CD14-positive monocyte (primary cell): ENCODE data around the gene PAN3. TPM values are rescaled to one million over a fixed set of nuclear protein-coding genes. Genes with fewer than 3 reads are reported as not detected.

Experiments used
- DNase-seq, 3 donors: peaks; one replicate each; pipeline ENCODE4 v3.0.0-alpha.2; 2011 to 2022
- H2AFZ ChIP-seq: 2 replicates; pipeline ENCODE4 v1.6.0; 2012; ENCODE audit warnings: mild to moderate bottlenecking, low read depth, low read length, inconsistent platforms; ENCODE audit not compliant: insufficient read depth, poor library complexity, severe bottlenecking
- H3K27ac ChIP-seq, 2 donors: 1 replicate in 1 of 2; 2 replicates in 1 of 2; pipeline ENCODE4 v1.5.1; 2012 to 2013; ENCODE audit warnings: low read length in 2 of 2, control low read depth in 1 of 2, inconsistent platforms in 1 of 2, low read depth in 1 of 2, mild to moderate bottlenecking in 1 of 2
- H3K27me3 ChIP-seq, 2 donors: one replicate each; pipeline versions ENCODE4 v1.6.0 to v1.6.1; 2011 to 2013; ENCODE audit warnings: low read length in 2 of 2; ENCODE audit not compliant: control insufficient read depth in 2 of 2, insufficient read depth in 2 of 2
- H3K36me3 ChIP-seq, 2 donors: replicated peaks in 1 of 2; 1 replicate in 1 of 2; 2 replicates in 1 of 2; pipeline versions ENCODE4 v1.5.1 to v1.6.1; 2012 to 2013; ENCODE audit warnings: low read length in 2 of 2, control low read depth in 1 of 2, inconsistent platforms in 1 of 2, mild to moderate bottlenecking in 1 of 2; ENCODE audit not compliant: insufficient read depth in 2 of 2, control insufficient read depth in 1 of 2
- H3K4me1 ChIP-seq, 2 donors: 1 replicate in 1 of 2; 2 replicates in 1 of 2; pipeline versions ENCODE4 v1.5.1 to v1.6.1; 2012 to 2013; ENCODE audit warnings: low read length in 2 of 2, control low read depth in 1 of 2, inconsistent platforms in 1 of 2, mild to moderate bottlenecking in 1 of 2, moderate library complexity in 1 of 2; ENCODE audit not compliant: insufficient read depth in 2 of 2, control insufficient read depth in 1 of 2
- H3K4me2 ChIP-seq: replicated peaks from 2 replicates; pipeline ENCODE3; 2012; ENCODE audit warnings: low read length, moderate library complexity, mild to moderate bottlenecking; ENCODE audit not compliant: poor library complexity, severe bottlenecking; ENCODE audit errors: extremely low read depth
- H3K4me3 ChIP-seq, 3 experiments: fragments of 200-600 bp in 1 of 3; sonication (generic) in 1 of 3; replicated peaks in 1 of 3; 1 replicate in 2 of 3; 2 replicates in 1 of 3; pipeline ENCODE4 v1.5.1; 2011 to 2013; ENCODE audit warnings: low read length in 3 of 3, mild to moderate bottlenecking in 3 of 3, control low read depth in 2 of 3, low read depth in 2 of 3, inconsistent platforms in 1 of 3, moderate library complexity in 1 of 3
- H3K79me2 ChIP-seq: 2 replicates; pipeline ENCODE4 v1.6.0; 2012; ENCODE audit warnings: mild to moderate bottlenecking, control low read depth, inconsistent platforms, low read length, moderate library complexity; ENCODE audit not compliant: insufficient read depth
- H3K9ac ChIP-seq: 2 replicates; pipeline ENCODE4 v1.6.0; 2017; ENCODE audit warnings: low read length, mild to moderate bottlenecking; ENCODE audit not compliant: insufficient read depth, poor library complexity, severe bottlenecking
- H3K9me3 ChIP-seq, 2 donors: replicated peaks in 1 of 2; 1 replicate in 1 of 2; 2 replicates in 1 of 2; pipeline versions ENCODE4 v1.5.1 to v1.6.1; 2012 to 2013; ENCODE audit warnings: low read length in 2 of 2, control low read depth in 1 of 2; ENCODE audit not compliant: control insufficient read depth in 1 of 2, insufficient read depth in 1 of 2
- H4K20me1 ChIP-seq: 2 replicates; pipeline ENCODE4 v1.6.0; 2012; ENCODE audit warnings: mild to moderate bottlenecking, low read length, control low read depth, moderate library complexity; ENCODE audit not compliant: insufficient read depth
- H3K27ac Mint-ChIP-seq, 7 donors: one replicate each; pipeline ENCODE4 v1.8.0; 2020; ENCODE audit warnings: mild to moderate bottlenecking in 7 of 7, mixed read lengths in 7 of 7, moderate library complexity in 6 of 7, inconsistent platforms in 2 of 7
- H3K27me3 Mint-ChIP-seq, 3 donors: one replicate each; pipeline ENCODE4 v1.8.0; 2021 to 2022; ENCODE audit warnings: low read depth in 3 of 3, mild to moderate bottlenecking in 3 of 3, mixed read lengths in 3 of 3, moderate library complexity in 3 of 3, inconsistent platforms in 1 of 3
- H3K36me3 Mint-ChIP-seq, 2 donors: one replicate each; pipeline ENCODE4 v1.8.0; 2020; ENCODE audit warnings: mixed read lengths in 2 of 2, inconsistent platforms in 1 of 2, mild to moderate bottlenecking in 1 of 2
- H3K4me1 Mint-ChIP-seq: one replicate; pipeline ENCODE4 v1.8.0; 2020; ENCODE audit warnings: mild to moderate bottlenecking, mixed read lengths
- H3K4me3 Mint-ChIP-seq, 2 donors: one replicate each; pipeline ENCODE4 v1.8.0; 2020; ENCODE audit warnings: mild to moderate bottlenecking in 2 of 2, mixed read lengths in 2 of 2, moderate library complexity in 1 of 2
- H3K9me3 Mint-ChIP-seq, 7 donors: one replicate each; pipeline ENCODE4 v1.8.0; 2020 to 2022; ENCODE audit warnings: mixed read lengths in 7 of 7, mild to moderate bottlenecking in 6 of 7, moderate library complexity in 6 of 7, inconsistent platforms in 2 of 7
- CTCF ChIP-seq: fragments of 200-600 bp; IDR thresholded peaks from one replicate; pipeline ENCODE4 v1.8.0; 2022; ENCODE audit warnings: antibody characterized with exemption, mild to moderate bottlenecking
- whole genome bisulfite sequencing: methylation state at CpG from one replicate; pipeline ENCODE4 v1.1.5; 2013; ENCODE audit warnings: missing lambda C conversion rate; ENCODE audit not compliant: insufficient coverage; 5-methylcytosine and 5-hydroxymethylcytosine counted together
- intact Hi-C, 2 donors: fragments of 100-400 bp; cut with micrococcal nuclease; formaldehyde crosslinking; loops; one replicate each; pipeline versions ENCODE4 v1.15.0 to v1.15.1; 2023
- polyA plus RNA-seq, 3 donors: library from polyadenylated mRNA; depleted of rRNA in 1 of 3; unstranded in 2 of 3; stranded (reverse) in 1 of 3; fragments of 300-500 nt in 2 of 3; fragments of >200 nt in 1 of 3; fragmentation: Illumina TruSeq in 2 of 3; gene quantifications; 1 replicate in 2 of 3; 2 replicates in 1 of 3; pipeline ENCODE4 v1.2.3, GENCODE V29; 2012 to 2021

The PAN3 gene
- polyA plus RNA-seq, 3 donors, result 3.0 to 27.9 (median 3.2) TPM

- H3K27ac Mint-ChIP-seq, result no peak overlapping the region
- Histone ChIP-seq H3K9ac (no peak overlapping the region), H3K79me2 (no peaks in the 10 kb centered on the region), H3K4me2 (no peak overlapping the region), H3K27ac (no peak overlapping the region), H3K4me1 (no peaks in the 10 kb centered on the region), H4K20me1 (peaks cover 5% of the 10 kb centered on the region), H3K27me3 (no peaks in the 10 kb centered on the region), H3K36me3 (peaks cover 4 to 11% of the 10 kb centered on the region in 2 donors), H2AFZ (no peak overlapping the region), H3K4me3 (no peak overlapping the region), H3K9me3 (no peaks in the 10 kb centered on the region)
- no CpG with 5 or more reads among the region's 2 CpGs for WGBS
- H3K36me3 Mint-ChIP-seq, result peaks cover 12 to 19% of the 10 kb centered on the region in 2 donors
- DNase-seq, result no peak
- no peak overlapping the region for H3K4me3 Mint-ChIP-seq
- peaks cover 2% of the 10 kb centered on the region for H3K4me1 Mint-ChIP-seq
- H3K9me3 Mint-ChIP-seq, result peaks cover 0 to 4% (median 0%) of the 10 kb centered on the region in 7 donors
- peaks cover 1 to 10% (median 4%) of the 10 kb centered on the region in 3 donors for H3K27me3 Mint-ChIP-seq
- no peak for TF ChIP-seq CTCF
- intact Hi-C loops, result no loop called here
Measured at GRCh38 chr13:28299916-28300315, 161.6 kb downstream of the PAN3 start.

- H3K27me3 Mint-ChIP-seq, result peaks cover 1 to 12% (median 7%) of the 10 kb centered on the region in 3 donors
- no peak overlapping the region for H3K27ac Mint-ChIP-seq
- no CpG with 5 or more reads among the region's 4 CpGs for WGBS
- no peaks in the 10 kb centered on the region for H3K36me3 ChIP-seq
- TF ChIP-seq CTCF, result no peak
- intact Hi-C loops, result no loop called here
- no peak overlapping the region for H3K4me3 Mint-ChIP-seq
- H3K4me1 Mint-ChIP-seq, result peaks cover 5% of the 10 kb centered on the region
- no peaks in the 10 kb centered on the region for H3K9me3 ChIP-seq
- no peaks in the 10 kb centered on the region for H3K4me1 ChIP-seq
- H4K20me1 ChIP-seq, result peaks cover 5% of the 10 kb centered on the region
- no peak overlapping the region for H3K4me3 ChIP-seq
- no peak for DNase-seq
- H3K9me3 Mint-ChIP-seq, result peaks cover 0 to 1% (median 0%) of the 10 kb centered on the region in 7 donors
- H3K27me3 ChIP-seq, result no peaks in the 10 kb centered on the region
- no peak overlapping the region for H2AFZ ChIP-seq
- H3K36me3 Mint-ChIP-seq, result peaks cover 0 to 3% of the 10 kb centered on the region in 2 donors
- H3K27ac ChIP-seq, result no peak overlapping the region
- no peaks in the 10 kb centered on the region for H3K79me2 ChIP-seq
- no peak overlapping the region for H3K4me2 ChIP-seq
- H3K9ac ChIP-seq, result no peak overlapping the region
Measured at GRCh38 chr13:28301839-28302238, 163.5 kb downstream of the PAN3 start.
